Measurements from ENCODE around the gene ZNF134. TPM values are rescaled to one million over a fixed set of nuclear protein-coding genes. Genes with fewer than 3 reads are reported as not detected.

Gene ZNF134
- total and polyA plus RNA-seq, 9 of the 15 experiments (the other 6 are each of a cell fraction or from before 2014, with no cell fraction given): 1.3 to 10.0 (median 5.7) TPM

DNA sequence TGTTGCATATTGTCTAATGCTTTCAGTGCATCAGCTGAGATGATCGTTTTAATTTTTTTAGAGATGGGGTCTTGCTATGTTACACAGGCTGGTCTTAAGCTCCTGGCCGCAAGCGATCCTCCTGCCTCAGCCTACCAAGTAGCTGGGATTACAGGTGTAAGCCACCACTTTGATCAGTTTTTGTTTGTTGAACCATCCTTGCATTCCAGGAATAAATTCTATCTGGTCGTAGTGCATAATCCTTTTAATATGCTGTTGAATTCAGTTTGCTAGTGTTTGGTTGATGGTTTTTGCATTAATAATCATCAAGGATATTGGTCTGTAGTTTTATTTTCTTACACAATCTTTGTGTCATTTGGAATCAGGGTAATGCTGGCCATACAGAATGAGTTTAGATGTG is 23.3 kb downstream of the ZNF134 start (continued):
- TF ChIP-seq, protein P1, sequence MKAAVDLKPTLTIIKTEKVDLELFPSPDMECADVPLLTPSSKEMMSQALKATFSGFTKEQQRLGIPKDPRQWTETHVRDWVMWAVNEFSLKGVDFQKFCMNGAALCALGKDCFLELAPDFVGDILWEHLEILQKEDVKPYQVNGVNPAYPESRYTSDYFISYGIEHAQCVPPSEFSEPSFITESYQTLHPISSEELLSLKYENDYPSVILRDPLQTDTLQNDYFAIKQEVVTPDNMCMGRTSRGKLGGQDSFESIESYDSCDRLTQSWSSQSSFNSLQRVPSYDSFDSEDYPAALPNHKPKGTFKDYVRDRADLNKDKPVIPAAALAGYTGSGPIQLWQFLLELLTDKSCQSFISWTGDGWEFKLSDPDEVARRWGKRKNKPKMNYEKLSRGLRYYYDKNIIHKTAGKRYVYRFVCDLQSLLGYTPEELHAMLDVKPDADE (conservative IDR thresholded peaks at IDR 0.05; ENCODE audit: control insufficient read depth, low read depth, low read length): no peak
- TF ChIP-seq ZFP91 (CRISPR knock-in tag; IDR thresholded peaks at IDR 0.05) (no peak), ZBTB8A (IDR thresholded peaks at IDR 0.05; ENCODE audit: partially characterized antibody) (no peak), ETS2 (tag; IDR thresholded peaks at IDR 0.05; ENCODE audit: borderline replicate concordance, poor library complexity, severe bottlenecking) (no peak), ZNF212 (CRISPR knock-in tag; IDR thresholded peaks at IDR 0.05) (no peak), RBM14 (IDR thresholded peaks at IDR 0.05; ENCODE audit: borderline replicate concordance, insufficient read depth, low read depth, low read length) (no peak), BACH1 (tag; IDR thresholded peaks at IDR 0.05) (no peak), CBX5 (IDR thresholded peaks at IDR 0.05; ENCODE audit: borderline replicate concordance, low read depth) (0 out of 2 replicates have a peak, but pooled peaks have one; percentile 53)
- TF ChIP-seq, protein P2, sequence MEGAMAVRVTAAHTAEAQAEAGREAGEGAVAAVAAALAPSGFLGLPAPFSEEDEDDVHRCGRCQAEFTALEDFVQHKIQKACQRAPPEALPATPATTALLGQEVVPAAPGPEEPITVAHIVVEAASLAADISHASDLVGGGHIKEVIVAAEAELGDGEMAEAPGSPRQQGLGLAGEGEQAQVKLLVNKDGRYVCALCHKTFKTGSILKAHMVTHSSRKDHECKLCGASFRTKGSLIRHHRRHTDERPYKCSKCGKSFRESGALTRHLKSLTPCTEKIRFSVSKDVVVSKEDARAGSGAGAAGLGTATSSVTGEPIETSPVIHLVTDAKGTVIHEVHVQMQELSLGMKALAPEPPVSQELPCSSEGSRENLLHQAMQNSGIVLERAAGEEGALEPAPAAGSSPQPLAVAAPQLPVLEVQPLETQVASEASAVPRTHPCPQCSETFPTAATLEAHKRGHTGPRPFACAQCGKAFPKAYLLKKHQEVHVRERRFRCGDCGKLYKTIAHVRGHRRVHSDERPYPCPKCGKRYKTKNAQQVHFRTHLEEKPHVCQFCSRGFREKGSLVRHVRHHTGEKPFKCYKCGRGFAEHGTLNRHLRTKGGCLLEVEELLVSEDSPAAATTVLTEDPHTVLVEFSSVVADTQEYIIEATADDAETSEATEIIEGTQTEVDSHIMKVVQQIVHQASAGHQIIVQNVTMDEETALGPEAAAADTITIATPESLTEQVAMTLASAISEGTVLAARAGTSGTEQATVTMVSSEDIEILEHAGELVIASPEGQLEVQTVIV (CRISPR knock-in tag; IDR thresholded peaks at IDR 0.05; ENCODE audit: borderline replicate concordance): no peak
- TF ChIP-seq, protein P3, sequence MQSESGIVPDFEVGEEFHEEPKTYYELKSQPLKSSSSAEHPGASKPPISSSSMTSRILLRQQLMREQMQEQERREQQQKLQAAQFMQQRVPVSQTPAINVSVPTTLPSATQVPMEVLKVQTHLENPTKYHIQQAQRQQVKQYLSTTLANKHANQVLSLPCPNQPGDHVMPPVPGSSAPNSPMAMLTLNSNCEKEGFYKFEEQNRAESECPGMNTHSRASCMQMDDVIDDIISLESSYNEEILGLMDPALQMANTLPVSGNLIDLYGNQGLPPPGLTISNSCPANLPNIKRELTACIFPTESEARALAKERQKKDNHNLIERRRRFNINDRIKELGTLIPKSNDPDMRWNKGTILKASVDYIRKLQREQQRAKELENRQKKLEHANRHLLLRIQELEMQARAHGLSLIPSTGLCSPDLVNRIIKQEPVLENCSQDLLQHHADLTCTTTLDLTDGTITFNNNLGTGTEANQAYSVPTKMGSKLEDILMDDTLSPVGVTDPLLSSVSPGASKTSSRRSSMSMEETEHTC (IDR thresholded peaks at IDR 0.05): no peak
